Measurements from ENCODE around the gene KLLN.

- TF ChIP-seq POLR2A (IDR thresholded peaks at IDR 0.05), result no peak
- no peak for TF ChIP-seq CTCF (IDR thresholded peaks at IDR 0.05)
Measured at GRCh38 chr10:87816163-87816897, 47.0 kb downstream of the KLLN start.

Measured in suprapubic skin (tissue), 3 donors.